Raji (cell line): ENCODE data around the gene GALNT6.

Source experiments
- POLR2A ChIP-seq: IDR thresholded peaks from 2 replicates; pipeline ENCODE4 v1.6.1; 2011; ENCODE audit warnings: low read depth, low read length, control low read depth; ENCODE audit not compliant: insufficient read depth

The GALNT6 gene

GRCh38 chr12:51377099-51377984 is 13.9 kb downstream of the GALNT6 start:
- no peak for TF ChIP-seq POLR2A

GRCh38 chr12:51374856-51375255 is 16.4 kb downstream of the GALNT6 start:
- TF ChIP-seq POLR2A = no peak

GRCh38 chr12:51374361-51374760 is 16.8 kb downstream of the GALNT6 start:
- TF ChIP-seq POLR2A = no peak

- TF ChIP-seq POLR2A = no peak
Measured at GRCh38 chr12:51373187-51373586, 18.0 kb downstream of the GALNT6 start.

- no peak for TF ChIP-seq POLR2A
Measured at GRCh38 chr12:51372021-51372420, 19.2 kb downstream of the GALNT6 start.

GRCh38 chr12:51371295-51371953 is 19.8 kb downstream of the GALNT6 start:
- TF ChIP-seq POLR2A = no peak

- no peak for TF ChIP-seq POLR2A
Measured at GRCh38 chr12:51370667-51371066, 20.5 kb downstream of the GALNT6 start.

- TF ChIP-seq POLR2A = no peak
Measured at GRCh38 chr12:51369581-51369980, 21.6 kb downstream of the GALNT6 start.

- 0 out of 2 replicates have a peak, but pooled peaks have one; percentile 17 for TF ChIP-seq POLR2A
Measured at GRCh38 chr12:51368640-51369517, 22.3 kb downstream of the GALNT6 start.

GRCh38 chr12:51365276-51365675 is 25.9 kb downstream of the GALNT6 start:
- TF ChIP-seq POLR2A = no peak

- no peak for TF ChIP-seq POLR2A
Measured at GRCh38 chr12:51364001-51364400, 27.2 kb downstream of the GALNT6 start.

- no peak for TF ChIP-seq POLR2A
Measured at GRCh38 chr12:51362747-51363342, 28.4 kb downstream of the GALNT6 start.

GRCh38 chr12:51362307-51362706 is 28.9 kb downstream of the GALNT6 start:
- TF ChIP-seq POLR2A = no peak

GRCh38 chr12:51361161-51362016 is 29.8 kb downstream of the GALNT6 start:
- no peak for TF ChIP-seq POLR2A
